Fibroblast of skin of back (primary cell): ENCODE data around the gene TAF6. TPM values are rescaled to one million over a fixed set of nuclear protein-coding genes. Genes with fewer than 3 reads are reported as not detected.

ENCODE experiments used
- DNase-seq: peaks from one replicate; pipeline ENCODE4 v3.0.0-alpha.2; 2013
- polyA plus RNA-seq, 2 experiments: library from polyadenylated mRNA; unstranded; fragments of 120-200 nt; gene quantifications; one replicate each; pipeline ENCODE4 v1.2.1, GENCODE V29; 2013; ENCODE audit not compliant: insufficient read length in 2 of 2

The TAF6 gene
- polyA plus RNA-seq (2013, experiment 1 of 2; ENCODE audit: insufficient read length), result 70.6 TPM
- polyA plus RNA-seq (2013, experiment 2 of 2; ENCODE audit: insufficient read length), result 55.6 TPM

DNA sequence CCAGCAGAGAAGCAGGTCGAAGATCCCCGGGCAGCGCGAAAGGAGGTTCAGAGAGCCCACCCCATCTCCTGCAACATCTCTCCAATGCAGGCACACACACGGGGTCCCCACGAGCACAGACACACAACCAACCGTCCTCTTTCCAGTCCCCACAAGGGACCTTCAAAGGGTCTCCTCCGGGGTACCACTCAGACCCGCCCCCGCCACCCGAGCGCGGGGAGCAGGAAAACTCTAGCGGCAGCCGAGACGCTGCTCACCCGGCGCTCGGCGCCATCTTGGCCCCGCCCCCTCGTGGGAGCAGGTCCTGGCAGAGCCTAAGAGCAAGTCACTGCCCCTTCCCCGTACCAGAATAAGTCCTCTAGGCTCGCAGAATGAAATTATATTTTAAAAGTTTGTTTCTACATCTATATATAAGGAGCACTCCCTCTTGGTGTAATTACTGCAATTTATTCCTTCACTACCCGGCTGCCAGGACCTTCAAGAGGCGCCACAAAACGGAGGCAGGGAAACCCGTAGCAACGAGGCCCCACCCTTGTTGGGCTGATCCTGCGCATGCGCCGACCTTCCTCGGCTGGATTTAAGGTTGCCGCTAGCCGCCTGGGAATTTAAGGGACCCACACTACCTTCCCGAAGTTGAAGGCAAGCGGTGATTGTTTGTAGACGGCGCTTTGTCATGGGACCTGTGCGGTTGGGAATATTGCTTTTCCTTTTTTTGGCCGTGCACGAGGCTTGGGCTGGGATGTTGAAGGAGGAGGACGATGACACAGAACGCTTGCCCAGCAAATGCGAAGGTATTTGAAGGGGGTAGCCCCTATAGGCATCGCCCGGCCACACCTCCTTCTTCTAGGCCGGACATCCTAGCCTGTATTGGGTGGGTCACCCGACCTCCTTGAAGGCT lies at the start of gene TAF6, which contains the start of gene CNPY4:
TAF6 (minus strand) TSS at position 287 of the 898 bp plus-strand sequence. CDS start 5,149 bp downstream, outside the sequence.
CNPY4 (plus strand) TSS at position 563 of the 898 bp plus-strand sequence; CDS start at position 674, 111 bp downstream.
- peak; percentile 93 for DNase-seq

DNA sequence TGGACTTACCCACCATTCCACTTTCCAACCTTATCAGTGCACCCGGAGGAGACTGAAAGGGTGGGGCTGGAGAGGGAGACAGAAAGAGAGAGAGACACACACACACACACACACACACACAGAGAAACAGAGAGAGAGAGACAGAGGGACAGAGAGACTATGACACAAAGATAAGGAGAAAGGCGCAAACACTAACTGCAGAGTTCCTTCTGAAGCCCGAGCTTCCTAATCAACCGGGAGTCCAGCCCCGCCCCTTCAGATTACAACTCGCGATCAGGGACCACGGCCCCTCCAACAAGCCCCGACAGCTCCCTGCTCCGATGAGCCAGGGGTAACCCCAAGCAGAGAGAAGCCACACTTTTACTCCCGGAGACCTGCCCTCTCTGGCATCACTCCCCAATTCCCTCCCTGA lies 48.8 kb upstream of the TAF6 start:
- no peak for DNase-seq

DNA sequence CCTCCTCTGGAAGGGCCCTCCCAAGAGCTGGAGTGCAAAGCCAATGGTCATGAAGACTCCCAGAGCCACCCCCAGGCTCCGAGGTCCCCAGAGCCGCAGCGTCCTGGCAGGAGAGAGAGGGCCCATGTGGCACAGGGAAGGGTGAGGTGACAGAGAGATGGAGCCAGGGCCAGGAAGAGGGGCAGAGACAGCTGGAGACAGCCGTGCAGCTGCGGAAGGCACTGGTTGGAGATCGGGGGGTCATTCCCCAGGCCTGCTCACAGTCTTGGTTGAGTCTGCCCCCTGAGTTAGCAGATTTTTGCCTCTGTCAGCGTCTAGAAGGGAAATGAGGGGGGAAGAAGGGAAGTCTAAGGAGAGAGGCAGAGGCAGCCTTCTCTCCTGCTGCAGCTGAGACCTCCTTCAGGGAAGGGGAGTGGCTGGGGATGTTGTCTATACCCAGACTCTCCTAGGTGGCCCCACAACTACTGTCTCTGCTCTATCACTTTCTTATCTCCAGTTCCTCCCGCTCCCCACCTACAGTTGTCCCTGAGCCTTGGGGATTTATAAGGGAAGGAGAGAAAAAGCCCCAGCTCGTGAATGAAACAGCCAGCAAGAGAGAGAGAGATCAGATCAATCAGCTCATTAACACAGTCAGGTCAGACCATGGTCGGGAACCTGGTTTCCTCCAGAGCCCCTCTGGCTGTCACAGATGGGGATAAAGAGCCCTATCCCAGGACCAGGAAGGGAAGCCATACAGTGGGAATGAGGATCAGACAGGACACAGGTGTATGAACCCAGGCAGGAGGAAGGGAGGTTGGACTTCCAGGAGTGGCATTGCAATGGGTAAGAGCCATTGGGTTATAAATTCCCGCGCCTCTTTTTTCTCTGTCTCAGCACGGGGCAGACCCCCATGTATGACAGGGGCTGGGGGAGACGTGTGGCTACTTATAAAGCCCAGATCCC lies 48.1 kb upstream of the TAF6 start:
- no peak for DNase-seq

GRCh38 chr7:100166317-100166940 lies 47.3 kb upstream of the TAF6 start:
- DNase-seq, result no peak

DNA sequence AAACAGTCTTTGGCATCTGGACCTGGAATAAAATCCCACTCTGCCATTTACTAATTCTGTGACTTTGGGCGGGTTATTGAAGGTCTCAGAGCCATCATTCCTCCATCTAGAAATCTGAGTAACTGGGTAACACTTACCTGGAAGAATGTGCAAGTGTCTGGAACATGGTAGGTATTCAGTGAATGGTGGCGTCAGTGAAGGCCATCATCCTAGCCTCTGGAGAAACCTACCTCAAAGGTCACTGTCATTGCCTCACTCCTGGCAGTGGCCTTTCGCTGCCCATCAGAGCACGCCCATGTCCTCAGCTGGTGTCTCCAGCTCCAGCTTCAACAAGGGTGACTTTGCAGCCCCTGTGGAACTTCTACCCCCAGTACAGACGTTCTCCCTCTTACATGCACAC lies 44.7 kb upstream of the TAF6 start:
- no peak for DNase-seq

- DNase-seq, result no peak
These were observed 43.9 kb upstream of the TAF6 start for GRCh38 chr7:100163006-100163531.

DNA sequence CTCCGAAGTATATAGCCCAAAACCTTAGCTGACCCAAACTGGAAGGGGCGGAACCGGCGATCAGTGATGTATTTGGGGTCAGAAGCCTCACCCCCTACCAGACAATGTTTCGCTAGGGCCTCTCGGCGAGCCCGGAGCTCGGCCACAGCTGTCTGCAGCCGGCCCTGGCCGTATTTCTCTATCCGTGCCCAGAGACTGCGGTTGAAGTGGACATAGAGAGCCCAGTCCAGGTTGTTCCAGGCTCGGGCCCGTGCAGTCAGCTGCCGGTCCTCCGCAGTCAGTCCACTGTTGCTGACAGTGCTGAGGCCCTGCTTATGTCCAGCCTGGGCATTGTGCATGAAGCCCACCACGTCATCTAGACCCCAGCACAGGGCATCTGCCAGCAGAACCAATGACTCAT lies 40.9 kb upstream of the TAF6 start:
- DNase-seq, result no peak

DNA sequence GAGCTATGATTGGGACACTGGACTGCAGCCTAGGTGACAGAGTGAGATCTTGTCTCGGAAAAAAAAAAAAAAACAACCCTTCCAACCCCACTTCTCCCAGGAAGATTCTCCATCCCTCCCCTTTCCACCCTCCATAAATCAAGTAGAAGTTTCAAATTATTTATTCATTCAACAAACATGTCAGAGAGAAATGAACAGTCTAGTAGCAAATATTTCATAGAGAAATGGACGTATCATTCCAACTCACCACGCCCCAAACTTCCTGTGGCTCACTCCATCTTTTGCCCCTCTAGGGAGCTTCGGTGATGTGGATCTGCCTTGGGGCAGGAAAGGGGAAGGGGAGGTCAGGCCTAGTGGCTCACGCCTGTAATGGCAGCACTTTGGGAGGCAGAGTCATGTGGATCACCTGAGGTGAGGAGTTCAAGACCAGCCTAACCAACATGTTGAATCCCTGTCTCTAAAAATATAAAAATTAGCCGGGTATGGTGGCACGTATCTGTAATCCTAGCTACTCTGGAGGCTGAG lies 40.0 kb upstream of the TAF6 start:
- DNase-seq, result peak; percentile 37

DNA sequence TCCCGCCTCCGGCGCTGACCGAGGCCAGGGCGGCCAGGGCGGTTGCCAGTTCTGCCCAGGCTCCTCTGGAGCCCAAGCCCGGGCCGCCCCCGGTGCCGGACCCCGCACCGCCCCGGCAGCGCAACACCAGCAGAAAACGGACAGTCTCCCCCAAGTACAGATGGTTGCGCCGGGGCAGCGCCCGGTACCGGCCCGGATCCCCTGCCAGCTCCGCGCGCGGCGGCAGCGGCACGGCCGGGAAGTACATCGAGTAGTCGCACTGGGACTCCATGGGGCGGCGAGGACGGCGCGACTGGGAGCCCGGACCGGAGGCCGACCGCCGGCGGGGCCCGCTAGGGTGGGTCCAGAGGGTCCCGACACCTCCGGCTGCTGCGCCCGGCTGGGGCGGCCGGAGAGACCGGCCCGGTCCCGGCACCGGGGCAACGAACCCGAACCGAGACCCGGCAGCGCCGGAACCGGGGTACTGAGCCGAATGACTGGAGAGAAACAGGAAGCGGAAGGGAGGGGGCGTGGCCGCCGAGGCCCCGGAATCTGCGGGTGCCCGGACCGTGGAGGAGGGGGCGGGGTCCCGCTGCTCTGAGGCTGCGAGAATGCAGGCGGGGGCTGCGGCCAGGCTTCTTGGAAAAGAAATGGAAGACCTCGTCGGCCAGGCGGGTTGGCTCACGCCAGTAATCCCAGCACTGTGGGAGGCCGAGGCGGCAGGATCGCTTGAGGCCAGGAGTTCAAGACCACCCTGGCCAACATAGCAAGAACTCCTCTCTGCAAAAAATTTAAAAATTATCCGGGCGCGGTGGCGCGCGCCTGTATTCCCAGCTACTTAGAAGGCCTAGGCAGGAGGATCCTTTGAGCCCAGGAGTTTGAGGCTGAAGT lies 39.3 kb upstream of the TAF6 start, which contains the start of gene TRAPPC14:
TRAPPC14 (minus strand) TSS at position 495 of the 870 bp plus-strand sequence; CDS start at position 271, 224 bp downstream.
- DNase-seq, result peak; percentile 84

- DNase-seq, result peak; percentile 21
These were observed 38.4 kb upstream of the TAF6 start for GRCh38 chr7:100157334-100158228.

DNA sequence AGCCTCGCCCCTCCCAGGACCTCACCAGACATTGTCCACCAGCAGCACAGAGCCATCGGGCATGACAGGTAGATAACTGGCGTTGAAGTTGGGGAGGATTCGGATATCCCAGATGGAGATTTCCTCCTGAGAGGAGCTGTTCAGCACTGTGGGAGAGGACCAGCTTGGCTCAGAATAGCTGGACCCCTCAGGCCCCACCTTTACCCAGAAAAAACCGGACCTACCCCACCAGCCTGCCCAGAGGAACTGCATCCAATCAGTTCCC lies 37.8 kb upstream of the TAF6 start:
- DNase-seq, result no peak

DNA sequence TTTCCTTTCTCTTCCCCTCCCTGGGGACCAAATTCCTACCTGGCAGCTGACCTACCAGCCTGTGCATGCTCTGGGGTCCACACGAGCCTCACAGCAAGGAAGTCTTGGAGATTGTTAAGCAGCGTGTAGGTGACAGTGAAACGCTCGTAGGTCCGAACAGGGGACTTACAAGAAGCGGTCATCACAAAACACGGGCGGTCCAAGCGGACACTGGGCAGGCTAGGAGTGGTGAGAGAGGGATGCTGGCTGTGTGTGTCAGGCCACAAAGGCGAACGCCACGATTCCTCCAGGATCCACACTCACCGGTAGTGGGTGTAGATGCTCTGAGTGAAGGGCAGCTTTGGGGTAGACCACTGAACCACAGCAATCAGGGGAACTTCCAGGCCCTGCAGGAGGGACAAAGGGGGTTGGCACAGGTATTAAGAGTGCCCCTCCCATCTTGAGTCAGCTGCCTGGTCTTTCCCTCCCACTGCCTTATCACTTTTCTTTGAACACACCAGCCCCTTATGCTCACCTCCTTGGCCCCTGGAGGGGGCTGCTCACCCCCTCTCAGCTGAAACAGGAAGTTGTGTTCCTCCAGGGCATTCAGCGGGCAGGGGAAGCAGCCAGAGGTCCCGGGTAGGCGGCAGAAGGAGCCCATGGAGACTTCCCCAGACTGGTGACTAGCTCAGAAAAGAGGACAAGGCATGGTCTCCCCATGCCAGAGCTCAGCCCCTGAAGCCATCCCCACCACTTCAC lies 37.3 kb upstream of the TAF6 start:
- DNase-seq, result no peak

DNA sequence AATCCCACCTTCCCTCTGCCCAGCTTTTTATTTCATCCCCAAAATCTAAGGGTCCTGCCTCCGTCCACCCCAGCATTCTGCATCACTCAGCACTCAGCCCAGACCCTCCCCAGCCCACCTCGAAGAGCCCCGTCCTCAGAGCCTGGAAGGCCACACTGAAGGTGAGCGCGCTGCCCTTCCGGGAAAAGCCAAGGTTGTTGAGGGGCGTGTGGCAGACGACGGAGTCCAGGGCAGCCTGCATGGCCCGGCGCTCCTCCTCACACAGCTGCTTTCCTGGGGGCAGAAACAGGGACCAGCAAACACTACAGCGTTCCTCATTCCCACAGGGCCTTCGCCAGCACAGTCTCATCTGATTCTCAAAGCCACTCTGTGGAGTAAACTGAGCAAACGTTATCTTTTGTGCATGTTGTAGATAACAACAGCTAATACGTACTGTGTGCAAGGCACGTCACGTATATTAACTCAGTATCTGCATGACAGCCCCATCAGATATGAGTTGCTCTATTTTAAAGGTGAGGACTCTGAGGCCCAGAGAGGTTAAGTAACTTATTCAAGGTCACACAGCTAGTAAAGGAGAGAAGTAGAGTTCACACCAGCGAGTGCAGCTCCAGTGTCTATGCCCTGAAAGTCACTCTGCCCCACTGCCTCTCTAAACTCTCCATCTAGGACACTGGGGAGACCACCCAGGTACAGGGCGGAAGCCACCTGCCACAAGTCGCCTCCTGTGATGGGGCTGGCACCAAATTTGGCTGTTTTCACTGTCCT lies 36.6 kb upstream of the TAF6 start:
- DNase-seq, result no peak

DNA sequence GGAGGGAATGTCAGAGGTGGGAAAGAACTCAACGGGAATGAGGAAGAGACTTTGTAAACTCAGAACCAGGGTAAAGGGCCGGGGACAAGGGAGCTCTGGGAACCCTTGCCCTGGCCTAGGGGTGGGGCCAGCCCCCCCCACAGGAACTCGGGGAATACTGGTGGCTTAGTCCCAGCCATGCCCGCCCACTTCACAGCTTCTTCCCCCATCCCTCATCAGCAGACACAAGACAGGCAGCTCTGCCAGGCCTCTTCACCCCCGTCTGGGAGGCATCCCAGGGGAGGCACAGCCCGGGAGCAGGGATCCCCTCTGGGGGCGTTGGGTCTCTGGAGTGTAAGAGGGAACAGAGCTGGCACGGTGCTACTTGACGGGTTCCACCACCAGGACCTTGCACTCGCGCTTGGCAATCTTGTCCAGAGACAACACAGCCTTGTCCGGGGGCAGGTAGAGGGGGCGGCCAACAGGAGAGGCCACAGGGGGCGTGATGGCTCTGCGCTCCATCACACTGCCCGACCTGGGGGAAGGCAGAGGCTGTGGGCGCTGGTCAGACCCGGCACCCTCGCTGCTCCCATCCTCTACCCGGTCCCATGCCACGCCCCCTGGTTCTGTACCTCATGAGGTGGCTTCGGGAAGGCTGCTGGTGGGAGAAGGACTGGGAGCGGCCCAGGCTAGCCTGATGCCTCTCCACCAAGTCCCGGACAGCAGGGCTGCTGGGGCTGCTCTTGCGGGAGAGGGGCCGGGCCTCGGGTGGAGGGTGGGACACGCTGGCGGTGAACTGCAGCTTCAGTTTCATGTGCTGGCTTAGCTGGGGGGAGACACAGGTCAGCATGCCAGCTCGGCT lies 35.7 kb upstream of the TAF6 start:
- DNase-seq, result no peak

GRCh38 chr7:100153708-100154535 lies 34.8 kb upstream of the TAF6 start:
- DNase-seq, result no peak

- DNase-seq, result no peak
These were observed 33.9 kb upstream of the TAF6 start for GRCh38 chr7:100152937-100153666.
